Measurements from ENCODE around the gene HSD17B2. TPM values are rescaled to one million over a fixed set of nuclear protein-coding genes. Genes with fewer than 3 reads are reported as not detected.

The HSD17B2 gene
- total RNA-seq, 2 experiments from 2014 or later = not detected

DNA sequence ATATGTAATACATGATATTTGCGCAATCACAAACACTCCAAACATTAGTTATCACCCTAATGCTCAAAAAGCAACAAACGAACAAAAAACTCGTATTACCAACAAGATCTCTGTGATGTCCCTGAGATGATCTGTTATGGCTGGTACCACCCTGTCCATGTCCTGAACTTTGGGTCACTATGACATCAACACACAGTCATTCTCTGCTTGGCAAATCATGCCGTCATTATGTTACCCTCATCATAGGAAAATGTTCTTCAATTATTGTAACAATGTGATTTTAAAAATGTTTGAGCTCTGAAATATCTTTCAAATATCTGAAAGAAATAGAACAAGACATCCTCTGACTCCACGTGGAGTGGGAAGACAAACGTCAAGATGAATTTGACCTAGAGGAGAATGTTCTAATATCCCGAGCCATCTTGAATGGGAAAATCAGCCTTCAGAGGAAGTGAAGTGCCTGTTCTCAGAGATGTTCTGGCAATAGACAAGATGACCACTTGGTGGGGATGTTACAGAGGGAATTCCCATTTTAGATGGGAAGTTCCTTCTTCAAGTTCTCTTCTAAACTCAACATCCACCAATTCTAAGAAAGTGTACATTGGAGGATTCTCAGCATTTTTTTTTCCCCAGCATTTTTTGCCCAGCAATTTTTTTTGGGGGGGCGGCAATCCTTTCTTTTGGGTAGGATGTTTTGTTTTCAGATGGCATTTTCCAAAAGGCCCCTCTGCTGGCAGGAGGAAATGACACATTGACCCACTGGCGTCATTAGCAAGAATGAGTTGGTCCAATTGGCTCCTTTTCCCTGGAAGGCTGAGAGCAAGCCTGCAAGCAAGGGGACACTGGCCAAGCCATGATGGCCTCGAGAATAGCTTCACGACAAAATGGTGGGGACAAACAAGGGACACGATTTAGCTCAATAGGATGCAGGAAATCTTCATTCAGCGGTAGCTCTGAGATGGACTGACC lies 3.7 kb upstream of the HSD17B2 start:
- peaks cover 6% of the 10 kb centered on the region for H3K27me3 Mint-ChIP-seq
- POLR2A ChIA-PET = no interaction called here

DNA sequence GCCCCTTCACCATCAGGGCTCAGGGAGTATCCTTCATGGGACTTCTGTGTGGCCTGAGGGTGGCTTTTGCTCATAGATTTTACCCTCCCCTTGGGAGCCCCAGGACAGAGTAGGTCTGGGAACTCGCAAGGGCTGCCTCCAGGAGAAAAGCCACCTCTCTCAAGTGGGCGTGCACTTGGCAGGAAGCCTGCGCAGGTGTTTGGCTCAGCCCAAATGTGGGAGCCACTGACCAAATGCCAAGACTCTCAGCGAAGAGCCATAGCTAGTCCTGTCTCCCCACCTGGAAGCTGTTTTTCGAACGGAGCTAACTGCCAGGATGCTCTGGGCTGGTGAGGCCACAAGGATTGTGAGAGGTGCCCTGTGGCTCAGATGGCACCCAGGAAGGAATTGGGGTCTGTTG lies 2.0 kb upstream of the HSD17B2 start:
- H3K27me3 Mint-ChIP-seq = peaks cover 9% of the 10 kb centered on the region
- H3K27ac Mint-ChIP-seq = no peak overlapping the region
- no peaks in the 10 kb centered on the region for H3K9me3 Mint-ChIP-seq
- POLR2A ChIA-PET = no interaction called here
- H3K36me3 Mint-ChIP-seq = no peaks in the 10 kb centered on the region
- H3K4me1 Mint-ChIP-seq = no peaks in the 10 kb centered on the region
- ATAC-seq (ENCODE audit: low read depth) = no peak
- no peak overlapping the region for H3K4me3 Mint-ChIP-seq
- DNase-seq = no peak

More for the DNA sequence above, 3.7 kb upstream of the HSD17B2 start:
- no peak overlapping the region for H3K4me3 Mint-ChIP-seq
- H3K4me1 Mint-ChIP-seq = no peaks in the 10 kb centered on the region
- no peaks in the 10 kb centered on the region for H3K9me3 Mint-ChIP-seq
- DNase-seq (no peak), ATAC-seq (ENCODE audit: low read depth) (no peak)
- H3K36me3 Mint-ChIP-seq = no peaks in the 10 kb centered on the region
- no peak overlapping the region for H3K27ac Mint-ChIP-seq

DNA sequence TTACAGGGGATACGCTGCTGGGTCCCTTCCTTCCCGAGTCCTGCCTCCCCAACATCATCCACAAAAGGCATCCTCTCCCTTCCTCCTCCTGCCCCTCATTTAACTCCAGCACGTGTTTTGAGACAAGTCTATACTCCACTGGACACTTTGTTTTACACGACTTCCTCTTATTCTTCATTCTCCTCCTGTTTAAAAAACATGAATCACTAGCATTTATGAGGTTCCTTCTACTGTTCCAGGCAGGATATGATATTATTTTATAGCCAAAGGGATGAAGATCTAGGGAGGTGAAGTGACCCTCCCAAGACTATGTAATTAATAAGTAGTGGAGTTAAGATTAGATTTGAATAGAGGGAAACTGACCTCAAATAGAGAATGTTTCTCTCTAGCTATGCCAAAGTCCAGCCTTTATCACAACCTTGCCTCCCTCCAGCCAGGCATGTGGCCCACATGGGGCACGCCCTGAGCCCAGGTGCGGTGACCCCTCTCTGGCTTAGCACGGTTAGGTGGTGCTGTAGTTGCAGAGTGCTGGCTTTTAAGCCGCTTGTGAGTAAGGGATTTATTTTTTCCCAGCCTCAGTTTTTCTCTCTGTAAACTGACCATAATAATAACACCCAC lies 1.3 kb upstream of the HSD17B2 start:
- Mint-ChIP-seq H3K9me3 (no peaks in the 10 kb centered on the region), H3K4me1 (no peaks in the 10 kb centered on the region), H3K27ac (no peak overlapping the region), H3K4me3 (no peak overlapping the region), H3K36me3 (no peaks in the 10 kb centered on the region), H3K27me3 (peaks cover 9% of the 10 kb centered on the region)
- DNase-seq (no peak), ATAC-seq (ENCODE audit: low read depth) (no peak)
- POLR2A ChIA-PET = no interaction called here

DNA sequence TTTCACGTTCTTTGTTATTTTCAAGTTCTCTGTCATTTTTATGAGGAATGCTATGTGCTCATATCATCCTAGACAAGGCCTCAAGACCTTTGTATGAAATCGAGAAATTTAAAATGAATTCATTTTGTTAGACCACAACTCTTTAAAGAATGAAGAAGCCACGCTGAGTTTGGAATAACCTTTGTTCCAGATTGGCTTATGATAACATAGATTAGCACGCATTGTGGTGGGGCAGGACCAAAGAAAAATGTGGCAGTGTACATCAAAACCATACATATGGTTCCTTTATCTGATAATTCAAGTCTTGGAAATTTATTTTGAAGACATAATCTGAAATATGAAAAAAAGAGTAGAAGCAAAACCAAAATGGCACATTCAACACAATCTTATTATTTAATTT lies 2.2 kb downstream of the HSD17B2 start:
- H3K9me3 Mint-ChIP-seq = no peaks in the 10 kb centered on the region
- H3K27me3 Mint-ChIP-seq = peaks cover 14% of the 10 kb centered on the region
- DNase-seq (no peak), ATAC-seq (ENCODE audit: low read depth) (no peak)
- no peak overlapping the region for H3K4me3 Mint-ChIP-seq
- no peaks in the 10 kb centered on the region for H3K36me3 Mint-ChIP-seq
- H3K4me1 Mint-ChIP-seq = no peaks in the 10 kb centered on the region
- POLR2A ChIA-PET = no interaction called here
- H3K27ac Mint-ChIP-seq = no peak overlapping the region

DNA sequence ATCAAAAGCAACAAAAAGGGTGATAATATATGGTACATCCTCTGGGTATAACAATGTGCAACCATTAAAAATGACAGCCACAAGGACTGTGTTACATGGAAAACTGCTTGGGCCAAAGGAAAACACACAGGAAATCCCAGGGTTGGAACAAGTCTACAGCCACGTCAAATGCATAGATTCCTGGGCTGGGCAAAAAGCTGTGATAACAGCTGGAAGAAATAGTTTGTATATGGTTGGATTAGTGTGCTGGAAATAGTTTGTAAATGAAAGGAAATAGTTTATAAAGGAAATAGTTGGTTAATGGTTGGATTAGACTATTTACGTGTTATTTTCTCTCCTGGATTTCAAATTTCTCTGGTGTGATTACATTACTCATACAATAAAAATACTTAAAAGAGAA lies 2.6 kb downstream of the HSD17B2 start:
- Mint-ChIP-seq H3K9me3 (no peaks in the 10 kb centered on the region), H3K36me3 (no peaks in the 10 kb centered on the region)

DNA sequence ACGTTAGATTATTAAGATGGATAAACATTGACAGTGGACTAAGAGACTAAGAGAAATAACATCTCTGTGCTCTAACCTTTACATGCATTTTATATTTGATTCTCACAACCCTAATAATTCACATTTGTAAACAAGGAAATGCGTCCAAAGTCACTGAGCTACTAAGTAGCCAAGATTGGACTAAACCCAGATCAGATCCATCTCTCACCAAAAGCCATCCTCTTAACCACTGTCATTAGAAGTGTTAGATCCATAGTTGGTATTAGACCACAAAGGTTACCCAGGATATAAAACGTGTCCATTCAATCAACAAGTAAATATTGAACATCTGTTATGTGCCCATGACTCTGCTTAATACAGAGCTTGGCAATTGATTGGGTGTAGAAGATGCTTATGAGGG lies 5.2 kb downstream of the HSD17B2 start:
- Mint-ChIP-seq H3K36me3 (no peaks in the 10 kb centered on the region), H3K9me3 (no peaks in the 10 kb centered on the region), H3K4me1 (no peaks in the 10 kb centered on the region), H3K27ac (no peak overlapping the region), H3K27me3 (peaks cover 12% of the 10 kb centered on the region), H3K4me3 (no peak overlapping the region)
- no peak for ATAC-seq (ENCODE audit: low read depth)
- no peak for DNase-seq
- POLR2A ChIA-PET = no interaction called here

More for the DNA sequence above, 2.6 kb downstream of the HSD17B2 start:
- DNase-seq (no peak), ATAC-seq (ENCODE audit: low read depth) (no peak)
- no peaks in the 10 kb centered on the region for H3K4me1 Mint-ChIP-seq
- H3K4me3 Mint-ChIP-seq = no peak overlapping the region
- H3K27ac Mint-ChIP-seq = no peak overlapping the region
- POLR2A ChIA-PET = no interaction called here
- peaks cover 12% of the 10 kb centered on the region for H3K27me3 Mint-ChIP-seq

DNA sequence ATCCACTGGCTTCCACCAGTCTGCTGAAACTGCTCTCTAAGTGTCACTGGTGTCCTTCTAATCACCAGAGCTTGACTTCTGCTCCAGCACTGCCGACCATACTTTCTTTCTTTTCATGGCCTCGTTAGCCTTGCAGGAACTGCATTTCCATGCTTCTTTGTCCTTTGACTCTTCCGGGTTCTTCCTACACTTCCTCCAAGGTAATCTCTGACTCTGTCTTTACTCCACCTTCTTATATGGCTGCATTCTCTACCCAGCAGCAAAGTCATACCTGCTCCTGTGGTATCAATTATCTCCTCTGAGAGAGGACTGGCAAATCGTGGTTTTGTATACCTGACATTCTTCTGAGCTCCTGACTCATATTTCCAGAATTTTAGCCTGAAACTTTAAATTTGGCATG lies 6.5 kb downstream of the HSD17B2 start:
- POLR2A ChIA-PET = interaction anchor here (0.7 kb wide), 1 partner anchor 107 kb away, joined by 3 read pairs; no protein-coding TSS in a partner anchor
- Mint-ChIP-seq H3K27ac (no peak overlapping the region), H3K36me3 (no peaks in the 10 kb centered on the region), H3K4me1 (no peaks in the 10 kb centered on the region), H3K4me3 (no peak overlapping the region), H3K27me3 (peaks cover 13% of the 10 kb centered on the region), H3K9me3 (no peaks in the 10 kb centered on the region)
- DNase-seq = no peak
- ATAC-seq (ENCODE audit: low read depth) = no peak

DNA sequence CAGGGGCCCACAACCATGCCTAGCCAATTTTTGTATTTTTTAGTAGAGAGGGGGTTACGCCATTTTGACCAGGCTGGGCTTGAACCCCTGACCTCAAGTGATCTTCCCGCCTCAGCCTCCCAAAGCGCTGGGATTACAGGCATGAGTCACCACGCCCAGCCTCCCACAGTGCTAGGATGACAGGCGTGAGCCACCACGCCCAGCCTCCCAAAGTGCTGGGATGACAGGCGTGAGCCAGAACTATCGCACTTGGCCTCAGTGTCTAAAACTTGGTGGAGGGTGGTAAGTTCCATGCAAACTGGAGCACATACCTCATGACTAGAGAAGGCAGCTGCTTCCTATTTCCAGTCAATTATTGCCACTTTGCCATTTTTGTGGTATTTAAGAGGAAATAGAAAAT lies 7.1 kb downstream of the HSD17B2 start:
- H3K27ac Mint-ChIP-seq = no peak overlapping the region
- DNase-seq (no peak), ATAC-seq (ENCODE audit: low read depth) (no peak)
- H3K9me3 Mint-ChIP-seq = no peaks in the 10 kb centered on the region
- H3K27me3 Mint-ChIP-seq = peaks cover 12% of the 10 kb centered on the region
- H3K4me3 Mint-ChIP-seq = no peak overlapping the region
- no peaks in the 10 kb centered on the region for H3K36me3 Mint-ChIP-seq
- no peaks in the 10 kb centered on the region for H3K4me1 Mint-ChIP-seq
- POLR2A ChIA-PET = interaction anchor here (0.7 kb wide), 1 partner anchor 107 kb away, joined by 3 read pairs; no protein-coding TSS in a partner anchor

DNA sequence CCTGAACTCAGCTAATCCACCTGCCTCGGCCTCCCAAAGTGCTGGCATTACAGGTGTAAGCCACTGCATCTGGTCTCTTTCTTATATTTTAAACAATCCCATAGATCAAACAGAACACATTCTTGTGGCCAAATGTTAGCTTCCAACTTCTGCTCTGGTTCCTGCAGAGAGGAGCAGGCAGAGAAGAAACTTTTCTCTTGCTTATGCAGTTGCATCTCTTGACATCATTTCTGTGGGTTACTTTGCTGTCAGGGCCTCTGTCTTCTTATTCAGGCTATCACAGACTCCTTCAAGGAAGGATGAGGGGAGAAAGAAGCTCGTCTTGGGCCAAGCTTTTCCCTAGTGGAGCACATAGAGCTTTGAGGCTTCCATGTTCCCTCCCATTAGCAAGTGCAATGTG lies 7.8 kb downstream of the HSD17B2 start:
- no peaks in the 10 kb centered on the region for H3K36me3 Mint-ChIP-seq
- H3K4me3 Mint-ChIP-seq = no peak overlapping the region
- POLR2A ChIA-PET = no interaction called here
- H3K4me1 Mint-ChIP-seq = no peaks in the 10 kb centered on the region
- ATAC-seq (ENCODE audit: low read depth) = no peak
- DNase-seq = no peak
- H3K27ac Mint-ChIP-seq = no peak overlapping the region
- no peaks in the 10 kb centered on the region for H3K9me3 Mint-ChIP-seq
- H3K27me3 Mint-ChIP-seq = peaks cover 10% of the 10 kb centered on the region

DNA sequence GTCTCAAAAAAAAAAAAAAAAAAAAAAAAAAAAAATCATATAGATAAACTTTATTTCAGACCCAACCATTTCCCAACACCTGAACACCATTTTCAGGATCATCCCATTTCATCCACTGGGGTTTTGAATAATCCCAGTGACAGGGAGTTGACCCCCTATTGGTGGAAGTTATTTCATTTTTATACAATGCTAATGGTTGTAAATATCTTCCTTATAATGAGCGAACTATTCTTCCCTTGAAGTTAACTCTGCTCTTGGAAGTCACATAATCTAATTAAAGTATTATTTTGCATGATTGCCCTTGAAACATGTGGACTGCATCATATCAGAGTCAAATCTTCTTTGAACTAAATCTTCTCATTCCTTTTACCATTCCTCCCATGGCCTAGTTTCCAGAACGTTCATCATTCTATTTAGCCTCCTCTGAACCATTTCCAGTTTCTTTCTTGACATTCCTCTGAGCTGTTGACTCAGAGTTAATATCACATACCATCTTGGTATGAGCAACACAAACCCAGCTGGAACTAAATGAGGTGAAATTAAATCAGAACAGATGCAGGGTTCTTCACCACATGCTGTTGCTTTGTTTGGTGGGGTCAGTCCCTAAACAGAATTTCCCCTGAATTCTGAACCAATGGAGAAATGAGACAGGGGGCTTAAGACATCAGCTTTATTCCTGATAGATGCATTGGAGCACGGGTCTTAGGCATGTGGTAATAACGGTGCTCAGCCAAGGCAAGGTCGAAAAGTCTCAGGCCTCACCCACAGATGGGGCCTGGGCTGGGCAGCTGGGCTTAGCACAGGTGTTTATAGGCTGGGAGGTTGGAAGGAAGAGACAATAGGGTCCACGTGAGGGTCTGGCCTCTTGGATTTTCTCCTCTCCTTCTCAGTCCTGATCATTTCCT lies 8.9 kb downstream of the HSD17B2 start:
- Mint-ChIP-seq H3K4me1 (no peaks in the 10 kb centered on the region), H3K4me3 (no peak overlapping the region), H3K27ac (no peak overlapping the region), H3K36me3 (no peaks in the 10 kb centered on the region), H3K27me3 (peaks cover 13% of the 10 kb centered on the region), H3K9me3 (no peaks in the 10 kb centered on the region)
- no peak for DNase-seq
- POLR2A ChIA-PET = no interaction called here
- ATAC-seq (ENCODE audit: low read depth) = no peak

DNA sequence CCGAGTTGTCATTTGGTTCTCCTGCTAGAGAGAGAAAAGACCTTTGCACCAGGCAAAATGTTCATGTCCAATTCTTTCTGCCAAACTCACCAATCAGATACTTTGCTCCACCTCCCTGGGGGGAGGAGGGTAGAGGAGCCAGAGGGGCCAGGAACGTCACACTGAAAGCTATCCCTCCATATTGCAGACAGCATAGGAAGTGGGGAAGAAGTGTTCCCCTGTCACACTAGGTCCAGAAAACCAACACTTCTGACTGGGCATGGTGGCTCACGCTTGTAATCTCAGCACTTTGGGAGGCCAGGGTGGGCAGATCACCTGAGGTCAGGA lies 9.5 kb downstream of the HSD17B2 start:
- H3K27me3 Mint-ChIP-seq = peaks cover 10% of the 10 kb centered on the region

DNA sequence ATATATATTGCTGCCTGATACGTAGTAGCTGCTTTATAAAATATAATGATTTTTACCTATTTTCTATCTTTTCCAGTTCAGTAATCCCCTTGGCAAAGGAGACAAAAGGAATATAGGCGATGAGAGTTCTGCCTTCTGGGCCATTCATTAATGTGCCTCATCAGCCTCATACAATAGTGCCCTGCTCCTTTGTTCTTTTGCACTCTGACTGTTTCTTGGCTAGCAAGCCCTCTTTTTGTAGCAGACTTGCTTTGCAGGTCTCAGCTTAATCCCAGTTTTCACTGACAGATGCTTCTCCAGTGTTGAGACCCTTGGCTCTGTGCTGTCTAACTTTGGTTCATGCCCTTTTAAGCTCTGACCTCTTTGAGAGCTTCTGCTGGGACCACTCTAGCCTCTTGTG lies 10.4 kb downstream of the HSD17B2 start:
- Mint-ChIP-seq H3K9me3 (no peaks in the 10 kb centered on the region), H3K36me3 (no peaks in the 10 kb centered on the region), H3K27me3 (peaks cover 15% of the 10 kb centered on the region), H3K4me1 (no peaks in the 10 kb centered on the region), H3K27ac (no peak overlapping the region), H3K4me3 (no peak overlapping the region)
- POLR2A ChIA-PET = no interaction called here
- DNase-seq (no peak), ATAC-seq (ENCODE audit: low read depth) (no peak)

More for the DNA sequence above, 9.5 kb downstream of the HSD17B2 start:
- POLR2A ChIA-PET = no interaction called here
- H3K4me3 Mint-ChIP-seq = no peak overlapping the region
- no peak for ATAC-seq (ENCODE audit: low read depth)
- no peaks in the 10 kb centered on the region for H3K4me1 Mint-ChIP-seq
- H3K9me3 Mint-ChIP-seq = no peaks in the 10 kb centered on the region
- no peaks in the 10 kb centered on the region for H3K36me3 Mint-ChIP-seq
- H3K27ac Mint-ChIP-seq = no peak overlapping the region
- DNase-seq = no peak

DNA sequence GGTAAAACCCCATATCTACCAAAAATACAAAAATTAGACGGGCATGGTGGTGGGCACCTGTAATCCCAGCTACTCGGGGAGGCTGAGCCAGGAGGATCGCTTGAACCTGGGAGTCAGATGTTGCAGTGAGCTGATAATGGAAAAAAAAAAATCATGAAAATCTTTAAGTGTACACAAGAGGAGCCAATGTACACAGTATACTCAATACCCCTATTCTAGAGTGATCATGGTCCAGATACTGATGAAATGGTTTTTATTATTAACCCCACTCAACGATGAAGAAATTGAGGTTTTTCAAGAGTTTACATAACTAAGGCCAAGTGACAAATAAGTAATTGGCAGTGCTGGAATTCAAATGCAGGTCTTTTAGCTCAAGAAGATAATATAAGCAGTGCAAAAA lies 11.5 kb downstream of the HSD17B2 start:
- no peaks in the 10 kb centered on the region for H3K36me3 Mint-ChIP-seq
- DNase-seq (no peak), ATAC-seq (ENCODE audit: low read depth) (no peak)
- POLR2A ChIA-PET = no interaction called here
- H3K27ac Mint-ChIP-seq = no peak overlapping the region
- peaks cover 16% of the 10 kb centered on the region for H3K27me3 Mint-ChIP-seq
- H3K9me3 Mint-ChIP-seq = no peaks in the 10 kb centered on the region
- H3K4me1 Mint-ChIP-seq = no peaks in the 10 kb centered on the region
- no peak overlapping the region for H3K4me3 Mint-ChIP-seq
